Subcutaneous adipose tissue (tissue), 4 donors: ENCODE measurements around the gene LMNTD2. TPM values are rescaled to one million over a fixed set of nuclear protein-coding genes. Genes with fewer than 3 reads are reported as not detected.

ENCODE experiments used
- CTCF ChIP-seq: fragments of 450-650 bp; IDR thresholded peaks from one replicate; pipeline ENCODE4 v1.5.1; 2016; ENCODE audit warnings: low read depth, mild to moderate bottlenecking, control low read depth, antibody characterized with exemption, moderate library complexity
- total RNA-seq, 4 donors: library from RNA; depleted of rRNA; stranded (reverse); fragments of >200 nt; gene quantifications; one replicate each; pipeline ENCODE4 v1.1.0, GENCODE V29; 2016

Gene LMNTD2
- total RNA-seq, 4 donors from 2014 or later = 0.65 to 2.4 (median 1.0) TPM

GRCh38 chr11:576811-577610, 16.5 kb upstream of the LMNTD2 start:
- TF ChIP-seq CTCF = no peak

- TF ChIP-seq CTCF = no peak
Measured at GRCh38 chr11:575996-576768, 15.6 kb upstream of the LMNTD2 start, which contains the start of gene PHRF1. Gene PHRF1 (plus strand): TSS chr11:576470. CDS start chr11:581513, 5,043 bp downstream.

- TF ChIP-seq CTCF = no peak
Measured at GRCh38 chr11:575313-575995, 14.9 kb upstream of the LMNTD2 start.

- TF ChIP-seq CTCF = no peak
Measured at GRCh38 chr11:574632-575312, 14.2 kb upstream of the LMNTD2 start.

GRCh38 chr11:573146-573759, 12.7 kb upstream of the LMNTD2 start:
- no peak for TF ChIP-seq CTCF

- TF ChIP-seq CTCF = no peak
Measured at GRCh38 chr11:571802-572185, 11.3 kb upstream of the LMNTD2 start.
